Heart left ventricle (tissue), 13 donors: Measurements from ENCODE around the gene TRMT2A.

Source experiments
- CTCF ChIP-seq, 12 donors: fragments of 200-600 bp; sonication (generic) in 4 of 12; IDR thresholded peaks; one replicate each; pipeline versions ENCODE4 v1.5.0 to v1.8.0; 2018 to 2022; ENCODE audit warnings: antibody characterized with exemption in 12 of 12, mild to moderate bottlenecking in 5 of 12
- POLR2A ChIP-seq, 2 donors: fragments of 450-650 bp; IDR thresholded peaks; one replicate each; pipeline ENCODE4 v1.6.1; 2017; ENCODE audit warnings: antibody characterized with exemption in 2 of 2, mild to moderate bottlenecking in 2 of 2, moderate library complexity in 2 of 2
- donor health status: ischemic (EF 13 %, LVEDD 7.1; RV severe dilation, severe dysfunction).
- donor health status: DM: no; HTN: yes; CAD: no.
- donor health status: DM: no; HTN: no; CAD: no.
- donor health status: ischemic (EF 25% LVEDD 6.9; RV normal size, moderate dysfunction).
- donor health status: ischemic (EF 25% LVEDD 5.7; RV mildly dilated, moderate dysfunction).
- donor health status: ischemic (EF 35%, LVEDD 5.7; RV mildly dilated, moderate dysfunction).
- donor health status: nonischemic (EF 11% LVEDD 7.7; RV severe dilation, severe dysfunction).
- donor health status: DM: yes; HTN: yes; CAD: no.
- donor health status: PGD.
- donor health status: ischemic (EF 29% LVEDD 5.4; RV normal size, mild dysfunction).
- donor health status: nonischemic (EF 23%, LVEDD 6.1; RV moderate dilation, normal function).

- no peak for TF ChIP-seq CTCF (IDR thresholded peaks at IDR 0.05)
- no peak for TF ChIP-seq POLR2A (IDR thresholded peaks at IDR 0.05)
These were observed 28.8 kb downstream of the TRMT2A start for GRCh38 chr22:20088263-20088648.
